Ascending aorta (tissue), 2 donors: Measurements from ENCODE around the gene OPN4. TPM values are rescaled to one million over a fixed set of nuclear protein-coding genes. Genes with fewer than 3 reads are reported as not detected.

Experiments
- DNase-seq, 2 donors: peaks; one replicate each; pipeline ENCODE4 v3.0.0-alpha.2; 2019; ENCODE audit warnings: low spot score in 2 of 2
- H3K27ac ChIP-seq, 2 donors: fragments of 200-600 bp; sonication (generic); one replicate each; pipeline ENCODE4 v1.5.1; 2016 to 2017; ENCODE audit warnings: mild to moderate bottlenecking in 1 of 2
- H3K27me3 ChIP-seq: fragments of 200-600 bp; sonication (generic); one replicate; pipeline ENCODE4 v1.5.1; 2017
- H3K36me3 ChIP-seq, 2 donors: fragments of 200-600 bp; sonication (generic); one replicate each; pipeline ENCODE4 v1.5.1; 2016
- H3K4me1 ChIP-seq, 2 donors: fragments of 200-600 bp; sonication (generic); one replicate each; pipeline ENCODE4 v1.5.1; 2016 to 2017; ENCODE audit warnings: mild to moderate bottlenecking in 1 of 2
- H3K4me3 ChIP-seq, 2 donors: fragments of 200-600 bp; sonication (generic); one replicate each; pipeline ENCODE4 v1.5.1; 2016 to 2017; ENCODE audit warnings: mild to moderate bottlenecking in 1 of 2
- H3K9me3 ChIP-seq, 2 donors: fragments of 200-600 bp; sonication (generic); one replicate each; pipeline ENCODE4 v1.5.1; 2016
- intact Hi-C: fragments of 100-400 bp; cut with DNase I; formaldehyde crosslinking; loops from one replicate; pipeline ENCODE4 v1.15.1; 2023
- total RNA-seq: library from RNA; depleted of rRNA; stranded (reverse); fragments of >200 nt; gene quantifications from one replicate; pipeline ENCODE4 v1.1.0, GENCODE V29; 2016
- TF ChIP-seq, protein P1 (sequence below), 3 experiments: fragments of 200-600 bp in 2 of 3; fragments of 450-650 bp in 1 of 3; sonication (generic) in 2 of 3; IDR thresholded peaks; one replicate each; pipeline ENCODE4 v1.5.1; 2016 to 2019; ENCODE audit warnings: antibody characterized with exemption in 3 of 3, mild to moderate bottlenecking in 1 of 3, moderate library complexity in 1 of 3

OPN4 gene
- total RNA-seq, 1 donor from 2014 or later = not detected

DNA sequence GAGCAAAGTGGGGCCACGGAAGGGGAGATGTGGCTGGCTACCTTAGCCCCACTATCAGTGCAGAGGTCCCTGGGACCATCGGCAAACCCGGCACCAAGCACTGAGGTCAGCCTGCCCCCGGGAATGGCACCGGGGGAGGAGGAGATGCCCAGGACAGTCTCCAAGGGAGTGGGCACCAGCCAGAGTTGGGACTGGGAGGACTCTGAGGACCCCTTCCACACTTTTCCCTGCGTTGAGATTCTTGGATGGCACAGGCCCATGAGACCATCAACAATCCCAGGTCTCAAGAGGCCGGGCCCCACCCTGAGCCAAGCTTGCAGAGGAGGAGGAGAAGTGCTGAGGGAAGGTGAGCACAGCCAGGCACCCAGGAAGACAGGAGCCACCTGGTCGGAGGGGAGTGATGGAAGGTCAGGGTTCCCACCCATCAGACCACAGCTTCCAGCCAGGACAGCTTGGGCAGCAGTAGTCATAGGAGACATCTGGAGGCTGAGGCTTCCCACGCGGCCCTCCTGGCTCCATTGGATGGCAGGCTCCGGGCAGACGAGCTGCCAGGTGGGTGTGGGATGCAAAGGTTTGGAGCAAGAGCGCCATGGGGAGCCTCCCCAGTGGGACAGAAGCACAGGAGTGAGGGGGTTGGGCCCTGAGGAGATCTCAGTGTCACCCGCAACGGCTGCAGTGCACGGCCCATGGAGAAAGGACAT is 2.6 kb upstream of the OPN4 start:
- Histone ChIP-seq H3K9me3 (no peaks in the 10 kb centered on the region), H3K4me1 (peaks cover 0 to 8% of the 10 kb centered on the region in 2 donors), H3K27ac (no peak overlapping the region), H3K4me3 (no peak overlapping the region), H3K36me3 (no peaks in the 10 kb centered on the region), H3K27me3 (no peaks in the 10 kb centered on the region)
- TF ChIP-seq, protein P1, sequence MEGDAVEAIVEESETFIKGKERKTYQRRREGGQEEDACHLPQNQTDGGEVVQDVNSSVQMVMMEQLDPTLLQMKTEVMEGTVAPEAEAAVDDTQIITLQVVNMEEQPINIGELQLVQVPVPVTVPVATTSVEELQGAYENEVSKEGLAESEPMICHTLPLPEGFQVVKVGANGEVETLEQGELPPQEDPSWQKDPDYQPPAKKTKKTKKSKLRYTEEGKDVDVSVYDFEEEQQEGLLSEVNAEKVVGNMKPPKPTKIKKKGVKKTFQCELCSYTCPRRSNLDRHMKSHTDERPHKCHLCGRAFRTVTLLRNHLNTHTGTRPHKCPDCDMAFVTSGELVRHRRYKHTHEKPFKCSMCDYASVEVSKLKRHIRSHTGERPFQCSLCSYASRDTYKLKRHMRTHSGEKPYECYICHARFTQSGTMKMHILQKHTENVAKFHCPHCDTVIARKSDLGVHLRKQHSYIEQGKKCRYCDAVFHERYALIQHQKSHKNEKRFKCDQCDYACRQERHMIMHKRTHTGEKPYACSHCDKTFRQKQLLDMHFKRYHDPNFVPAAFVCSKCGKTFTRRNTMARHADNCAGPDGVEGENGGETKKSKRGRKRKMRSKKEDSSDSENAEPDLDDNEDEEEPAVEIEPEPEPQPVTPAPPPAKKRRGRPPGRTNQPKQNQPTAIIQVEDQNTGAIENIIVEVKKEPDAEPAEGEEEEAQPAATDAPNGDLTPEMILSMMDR (IDR thresholded peaks at IDR 0.05) = no peak
- DNase-seq = peak in 1 of 2 donors; percentile 46
- intact Hi-C loops = no loop called here

DNA sequence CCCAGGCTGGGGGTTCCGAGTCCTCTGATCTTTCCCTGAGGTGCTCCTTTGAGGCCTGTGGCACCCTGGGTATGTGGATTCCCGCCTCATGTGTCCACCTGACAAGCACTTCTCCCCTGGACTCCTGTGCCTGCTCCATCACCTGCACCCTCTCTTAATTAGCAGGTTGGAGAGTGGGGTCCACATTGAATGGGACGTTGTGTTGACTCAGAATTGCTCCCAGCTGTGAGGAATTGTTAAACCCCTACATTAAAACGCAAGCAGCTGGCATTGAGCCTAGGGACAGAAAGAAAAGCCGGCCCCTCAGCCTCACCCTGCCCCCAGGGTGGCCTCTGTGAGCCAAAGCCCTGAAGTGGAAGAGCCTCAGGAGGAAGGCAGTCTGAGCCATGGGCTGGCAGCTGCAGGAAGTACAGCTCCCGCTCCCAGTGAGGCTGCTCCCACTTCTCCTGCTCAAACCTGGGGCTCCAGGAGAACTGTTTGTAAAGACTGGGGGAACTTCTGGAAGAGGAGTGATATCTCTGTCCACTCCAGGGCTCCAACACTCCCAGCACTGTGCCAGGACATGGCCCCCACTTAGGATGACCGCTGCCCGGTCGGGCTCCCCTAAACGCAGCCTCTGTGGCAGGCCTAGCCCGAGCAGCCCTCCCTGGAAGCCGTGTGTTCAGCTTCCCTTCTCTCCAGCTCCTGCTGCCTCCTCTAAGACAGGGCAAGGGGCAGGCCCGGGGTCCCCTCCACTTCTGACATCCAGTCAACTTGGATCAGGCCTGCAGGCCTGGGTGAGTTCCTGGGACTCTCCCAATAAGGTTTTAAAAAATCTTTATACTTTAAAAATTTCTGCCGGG is 1.8 kb upstream of the OPN4 start:
- Histone ChIP-seq H3K36me3 (no peaks in the 10 kb centered on the region), H3K27me3 (no peaks in the 10 kb centered on the region), H3K27ac (no peak overlapping the region), H3K4me1 (peaks cover 0 to 8% of the 10 kb centered on the region in 2 donors), H3K9me3 (no peaks in the 10 kb centered on the region), H3K4me3 (no peak overlapping the region)
- intact Hi-C loops = no loop called here
- TF ChIP-seq, protein P1 (IDR thresholded peaks at IDR 0.05) = no peak
- peak; percentile 2 to 28 for DNase-seq

DNA sequence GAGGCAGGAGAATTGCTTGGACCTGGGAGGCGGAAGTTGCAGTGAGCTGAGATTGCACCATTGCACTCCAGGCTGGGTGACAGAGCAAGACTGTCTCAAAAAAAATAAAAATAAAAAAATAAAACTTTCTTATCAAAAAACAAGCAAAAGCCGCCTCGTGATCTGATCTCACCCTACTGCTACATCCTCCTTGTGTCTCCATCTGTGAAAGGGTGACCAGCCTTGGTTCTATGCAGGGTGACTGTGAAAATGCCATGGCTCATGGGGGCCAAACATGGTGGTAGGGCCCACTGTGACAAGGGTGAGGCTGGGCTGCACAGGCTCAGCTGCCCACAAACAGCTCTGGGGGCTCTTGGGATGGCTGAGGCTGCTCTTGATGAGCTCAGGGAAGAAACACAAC is 968 bp upstream of the OPN4 start:
- Histone ChIP-seq H3K9me3 (no peaks in the 10 kb centered on the region), H3K4me3 (no peak overlapping the region), H3K36me3 (no peaks in the 10 kb centered on the region), H3K4me1 (peaks cover 0 to 8% of the 10 kb centered on the region in 2 donors), H3K27ac (no peak overlapping the region), H3K27me3 (no peaks in the 10 kb centered on the region)
- intact Hi-C loops = no loop called here
- TF ChIP-seq, protein P1 (IDR thresholded peaks at IDR 0.05) = no peak
- DNase-seq = no peak

DNA sequence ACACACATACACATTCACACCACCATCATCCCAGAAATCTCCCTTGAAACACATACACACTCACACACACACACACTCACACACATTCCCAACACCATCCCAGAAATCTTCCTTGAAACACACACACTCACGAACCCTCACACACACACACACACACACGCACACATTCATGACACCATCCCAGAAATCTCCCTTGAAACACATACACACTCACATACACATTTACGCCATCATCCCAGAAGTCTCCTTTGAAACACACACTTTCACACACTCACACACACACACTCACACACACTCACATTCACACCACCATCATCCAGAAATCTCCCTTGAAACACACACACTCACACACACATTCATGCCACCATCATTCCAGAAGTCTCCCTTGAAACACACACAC is 360 bp upstream of the OPN4 start:
- Histone ChIP-seq H3K4me1 (peaks cover 0 to 7% of the 10 kb centered on the region in 2 donors), H3K27ac (no peak overlapping the region), H3K27me3 (no peaks in the 10 kb centered on the region), H3K9me3 (no peaks in the 10 kb centered on the region), H3K4me3 (no peak overlapping the region), H3K36me3 (no peaks in the 10 kb centered on the region)
- intact Hi-C loops = no loop called here
- DNase-seq = no peak
- TF ChIP-seq, protein P1 (IDR thresholded peaks at IDR 0.05) = no peak

DNA sequence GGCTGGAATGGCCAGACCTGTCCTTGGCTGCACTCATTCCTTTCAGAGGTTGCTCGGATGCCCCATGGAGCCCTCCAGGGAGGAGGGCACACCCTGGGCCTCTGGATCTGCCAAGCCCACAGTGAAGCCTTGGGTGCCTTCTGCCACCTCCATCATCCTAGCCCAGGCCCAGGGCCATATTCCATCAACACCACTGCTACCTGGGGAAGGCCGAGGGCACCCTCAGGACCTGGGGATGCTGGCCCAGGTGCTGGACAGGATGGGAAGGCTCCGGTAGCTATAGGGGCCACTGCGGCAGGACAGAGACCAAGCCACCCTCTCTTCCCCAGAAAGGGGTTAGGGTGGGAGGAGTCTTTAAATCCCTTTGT is 810 bp downstream of the OPN4 start:
- no peaks in the 10 kb centered on the region for H3K36me3 ChIP-seq
- H3K27me3 ChIP-seq = no peaks in the 10 kb centered on the region
- H3K4me3 ChIP-seq = no peak overlapping the region
- TF ChIP-seq, protein P1 (IDR thresholded peaks at IDR 0.05) = no peak
- H3K27ac ChIP-seq = no peak overlapping the region
- no peaks in the 10 kb centered on the region for H3K9me3 ChIP-seq
- DNase-seq = no peak
- H3K4me1 ChIP-seq = no peaks in the 10 kb centered on the region
- intact Hi-C loops = no loop called here
